Astrocyte (in vitro differentiated cells and primary cell): Measurements from ENCODE around the gene OSBPL6. TPM values are rescaled to one million over a fixed set of nuclear protein-coding genes. Genes with fewer than 3 reads are reported as not detected.
A peak's percentile ranks its signal among the peaks of the same experiment; 100 is the strongest.

ENCODE experiments used
- DNase-seq: peaks from one replicate; pipeline ENCODE4 v3.0.0-alpha.2; 2010; ENCODE audit warnings: low read depth
- FAIRE-seq: peaks from 2 replicates; lab custom pipeline; 2011; peaks lifted over from hg19 to GRCh38; lab: Jason Lieb, UNC
- H2AFZ ChIP-seq: 2 replicates; pipeline ENCODE4 v1.6.0; 2012; ENCODE audit warnings: low read depth, low read length, inconsistent platforms
- H3K27ac ChIP-seq: 2 replicates; pipeline ENCODE4 v1.5.1; 2011; ENCODE audit warnings: low read depth, low read length, inconsistent platforms
- H3K27me3 ChIP-seq: 2 replicates; pipeline ENCODE4 v1.6.0; 2011; ENCODE audit warnings: low read length, inconsistent platforms; ENCODE audit not compliant: insufficient read depth
- H3K36me3 ChIP-seq: 2 replicates; pipeline ENCODE4 v1.5.1; 2011; ENCODE audit warnings: low read length, inconsistent platforms; ENCODE audit not compliant: insufficient read depth
- H3K4me1 ChIP-seq: 2 replicates; pipeline ENCODE4 v1.5.1; 2011; ENCODE audit warnings: low read length, inconsistent platforms; ENCODE audit not compliant: insufficient read depth
- H3K4me2 ChIP-seq: 2 replicates; pipeline ENCODE4 v1.6.0; 2012; ENCODE audit warnings: low read length, inconsistent platforms
- H3K4me3 ChIP-seq: 2 replicates; pipeline ENCODE4 v1.5.1; 2011; ENCODE audit warnings: low read depth, mild to moderate bottlenecking, low read length, inconsistent platforms; ENCODE audit not compliant: insufficient read depth
- H3K79me2 ChIP-seq: 2 replicates; pipeline ENCODE4 v1.6.0; 2012; ENCODE audit warnings: mild to moderate bottlenecking, low read length, inconsistent platforms; ENCODE audit not compliant: insufficient read depth
- H3K9ac ChIP-seq: 2 replicates; pipeline ENCODE4 v1.6.0; 2012; ENCODE audit warnings: mild to moderate bottlenecking, low read length, inconsistent platforms
- H3K9me3 ChIP-seq: 2 replicates; pipeline ENCODE4 v1.5.1; 2012; ENCODE audit warnings: low read depth, mild to moderate bottlenecking, low read length, inconsistent platforms; ENCODE audit not compliant: insufficient read depth
- H4K20me1 ChIP-seq: 2 replicates; pipeline ENCODE4 v1.6.0; 2012; ENCODE audit warnings: low read length, inconsistent platforms; ENCODE audit not compliant: insufficient read depth
- H3K27ac Mint-ChIP-seq: one replicate; pipeline ENCODE4 v1.8.0; 2021; ENCODE audit warnings: mild to moderate bottlenecking, mixed read lengths; ENCODE audit not compliant: unreplicated experiment
- H3K27me3 Mint-ChIP-seq: one replicate; pipeline ENCODE4 v1.8.0; 2021; ENCODE audit warnings: low read depth, mixed read lengths; ENCODE audit not compliant: unreplicated experiment
- H3K36me3 Mint-ChIP-seq: one replicate; pipeline ENCODE4 v1.8.0; 2021; ENCODE audit warnings: low read depth, mixed read lengths; ENCODE audit not compliant: unreplicated experiment
- H3K4me1 Mint-ChIP-seq: one replicate; pipeline ENCODE4 v1.8.0; 2021; ENCODE audit warnings: low read depth, mixed read lengths; ENCODE audit not compliant: unreplicated experiment
- H3K4me3 Mint-ChIP-seq: one replicate; pipeline ENCODE4 v1.8.0; 2021; ENCODE audit warnings: mild to moderate bottlenecking, moderate library complexity, mixed read lengths; ENCODE audit not compliant: unreplicated experiment
- H3K9me3 Mint-ChIP-seq: one replicate; pipeline ENCODE4 v1.8.0; 2021; ENCODE audit warnings: mild to moderate bottlenecking, mixed read lengths; ENCODE audit not compliant: unreplicated experiment
- EZH2 ChIP-seq: IDR thresholded peaks from 2 replicates; pipeline ENCODE4 v1.6.1; 2012; ENCODE audit warnings: mild to moderate bottlenecking, low read length, inconsistent platforms; ENCODE audit not compliant: insufficient read depth
- total RNA-seq: library from RNA; stranded (reverse); gene quantifications from 2 replicates; pipeline ENCODE4 v1.2.1, GENCODE V29; 2021
- TF ChIP-seq, protein P1 (sequence below): IDR thresholded peaks from 2 replicates; pipeline ENCODE4 v1.5.1; 2011; ENCODE audit warnings: low read depth, mild to moderate bottlenecking, inconsistent platforms, low read length, moderate library complexity; ENCODE audit not compliant: insufficient read depth

The OSBPL6 gene
- total RNA-seq, 1 donor from 2014 or later, result 13.4 TPM

DNA sequence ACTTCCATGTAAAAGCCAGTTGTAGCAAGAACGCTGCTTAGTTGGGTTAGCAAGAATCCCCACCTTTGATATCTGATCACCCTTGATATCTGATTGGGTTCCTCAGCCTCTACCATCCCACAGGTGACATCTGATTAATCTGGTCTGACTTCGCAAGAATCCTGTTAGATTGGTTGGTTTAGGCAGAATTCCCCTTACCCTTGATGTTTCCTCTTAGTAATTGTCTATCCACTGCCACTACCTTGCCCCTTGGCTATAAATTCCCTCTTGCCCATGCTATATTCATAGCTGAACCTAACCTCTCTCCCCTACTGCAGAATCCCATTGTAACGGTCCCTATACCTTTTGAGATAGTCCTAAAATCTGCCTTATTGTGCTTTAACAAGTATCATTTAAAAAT lies 223.6 kb downstream of the OSBPL6 start:
- Histone ChIP-seq H3K9ac (no peak overlapping the region), H4K20me1 (no peaks in the 10 kb centered on the region)
- H3K36me3 Mint-ChIP-seq, result peaks cover 5% of the 10 kb centered on the region

DNA sequence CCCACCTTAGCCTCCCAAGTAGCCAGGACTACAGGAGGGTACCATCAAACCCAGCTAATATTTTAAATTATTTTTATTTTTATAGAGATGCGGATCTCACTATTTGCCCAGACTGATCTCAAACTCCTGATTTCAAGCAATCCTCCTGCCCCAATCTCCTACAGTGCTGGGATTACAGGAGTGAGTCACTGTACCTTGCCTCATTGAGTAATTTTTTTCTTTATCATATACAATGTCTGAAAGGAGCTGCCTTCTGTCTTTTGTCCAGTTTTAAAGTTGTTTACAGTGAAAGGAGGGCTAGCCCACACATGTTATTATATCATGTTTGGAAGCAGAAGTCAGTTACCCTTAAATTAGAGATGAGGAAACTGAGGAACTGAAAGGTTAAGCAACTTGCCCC lies 224.1 kb downstream of the OSBPL6 start:
- H3K4me3 ChIP-seq, result no peak overlapping the region
- Mint-ChIP-seq H3K27me3 (no peaks in the 10 kb centered on the region), H3K27ac (no peak overlapping the region), H3K36me3 (peaks cover 5% of the 10 kb centered on the region), H3K4me3 (no peak overlapping the region), H3K4me1 (peaks cover 10% of the 10 kb centered on the region), H3K9me3 (peaks cover 3% of the 10 kb centered on the region)
- FAIRE-seq (no peak), DNase-seq (peak; percentile 8)
- H4K20me1 ChIP-seq, result no peaks in the 10 kb centered on the region
- no peaks in the 10 kb centered on the region for H3K9me3 ChIP-seq
- H3K27me3 ChIP-seq, result no peaks in the 10 kb centered on the region
- H3K36me3 ChIP-seq, result no peaks in the 10 kb centered on the region
- no peak overlapping the region for H3K4me2 ChIP-seq
- no peak overlapping the region for H3K9ac ChIP-seq
- no peak for TF ChIP-seq EZH2
- H3K79me2 ChIP-seq, result peaks cover 29% of the 10 kb centered on the region
- no peak overlapping the region for H3K27ac ChIP-seq
- H3K4me1 ChIP-seq, result peaks cover 6% of the 10 kb centered on the region
- H2AFZ ChIP-seq, result no peak overlapping the region

More for the DNA sequence above, 223.6 kb downstream of the OSBPL6 start:
- Histone ChIP-seq H3K27me3 (no peaks in the 10 kb centered on the region), H3K79me2 (peaks cover 25% of the 10 kb centered on the region), H3K4me3 (no peak overlapping the region), H3K36me3 (no peaks in the 10 kb centered on the region), H3K27ac (no peak overlapping the region), H3K4me1 (peaks cover 6% of the 10 kb centered on the region), H3K9me3 (no peaks in the 10 kb centered on the region), H3K4me2 (no peak overlapping the region), H2AFZ (no peak overlapping the region)
- Mint-ChIP-seq H3K4me1 (peaks cover 10% of the 10 kb centered on the region), H3K4me3 (no peak overlapping the region), H3K27ac (no peak overlapping the region), H3K27me3 (no peaks in the 10 kb centered on the region), H3K9me3 (peaks cover 3% of the 10 kb centered on the region)
- no peak for FAIRE-seq
- DNase-seq, result no peak
- TF ChIP-seq, protein P1, sequence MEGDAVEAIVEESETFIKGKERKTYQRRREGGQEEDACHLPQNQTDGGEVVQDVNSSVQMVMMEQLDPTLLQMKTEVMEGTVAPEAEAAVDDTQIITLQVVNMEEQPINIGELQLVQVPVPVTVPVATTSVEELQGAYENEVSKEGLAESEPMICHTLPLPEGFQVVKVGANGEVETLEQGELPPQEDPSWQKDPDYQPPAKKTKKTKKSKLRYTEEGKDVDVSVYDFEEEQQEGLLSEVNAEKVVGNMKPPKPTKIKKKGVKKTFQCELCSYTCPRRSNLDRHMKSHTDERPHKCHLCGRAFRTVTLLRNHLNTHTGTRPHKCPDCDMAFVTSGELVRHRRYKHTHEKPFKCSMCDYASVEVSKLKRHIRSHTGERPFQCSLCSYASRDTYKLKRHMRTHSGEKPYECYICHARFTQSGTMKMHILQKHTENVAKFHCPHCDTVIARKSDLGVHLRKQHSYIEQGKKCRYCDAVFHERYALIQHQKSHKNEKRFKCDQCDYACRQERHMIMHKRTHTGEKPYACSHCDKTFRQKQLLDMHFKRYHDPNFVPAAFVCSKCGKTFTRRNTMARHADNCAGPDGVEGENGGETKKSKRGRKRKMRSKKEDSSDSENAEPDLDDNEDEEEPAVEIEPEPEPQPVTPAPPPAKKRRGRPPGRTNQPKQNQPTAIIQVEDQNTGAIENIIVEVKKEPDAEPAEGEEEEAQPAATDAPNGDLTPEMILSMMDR, result no peak

DNA sequence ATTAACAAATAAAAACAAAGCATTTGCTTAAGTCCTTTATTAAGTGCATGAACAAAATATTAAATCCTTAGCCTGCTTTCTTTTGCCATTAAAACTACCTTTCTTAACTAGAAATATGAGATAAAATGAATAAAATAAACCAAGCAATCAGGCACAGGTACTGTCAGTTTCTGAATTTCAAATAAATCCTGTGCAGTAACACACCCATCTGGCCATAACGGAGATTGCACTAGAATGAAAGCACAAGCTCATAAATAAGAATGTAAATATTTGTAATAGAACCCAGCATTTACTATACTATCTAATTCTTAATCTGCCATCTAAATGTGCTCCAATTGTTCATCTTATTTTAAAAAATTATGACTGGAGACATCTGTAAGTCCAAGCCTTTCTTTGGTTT lies 224.8 kb downstream of the OSBPL6 start:
- no peak overlapping the region for H3K4me2 ChIP-seq
- no peaks in the 10 kb centered on the region for H3K9me3 ChIP-seq
- Mint-ChIP-seq H3K36me3 (peaks cover 5% of the 10 kb centered on the region), H3K4me3 (no peak overlapping the region), H3K9me3 (peaks cover 3% of the 10 kb centered on the region), H3K4me1 (peaks cover 10% of the 10 kb centered on the region), H3K27me3 (no peaks in the 10 kb centered on the region), H3K27ac (no peak overlapping the region)
- no peak overlapping the region for H2AFZ ChIP-seq
- peaks cover 35% of the 10 kb centered on the region for H3K79me2 ChIP-seq
- FAIRE-seq (no peak), DNase-seq (no peak)
- no peaks in the 10 kb centered on the region for H3K36me3 ChIP-seq
- no peaks in the 10 kb centered on the region for H4K20me1 ChIP-seq
- no peaks in the 10 kb centered on the region for H3K27me3 ChIP-seq
- H3K4me1 ChIP-seq, result peaks cover 6% of the 10 kb centered on the region
- no peak overlapping the region for H3K9ac ChIP-seq
- TF ChIP-seq, protein P1, result no peak
- no peak for TF ChIP-seq EZH2
- no peak overlapping the region for H3K4me3 ChIP-seq
- no peak overlapping the region for H3K27ac ChIP-seq
